Karpas-422 (cell line): ENCODE results near the gene ACSM2B. TPM values are rescaled to one million over a fixed set of nuclear protein-coding genes. Genes with fewer than 3 reads are reported as not detected.
"Not testable (repeated sequence)": the region's sequence is repeated elsewhere in the genome, so short reads cannot be mapped to it uniquely, and the experiment has no call there.

Source experiments
- DNase-seq: peaks from one replicate; pipeline ENCODE4 v3.0.0-alpha.2; 2015
- H2AFZ ChIP-seq: fragments of 200-600 bp; sonication (generic); 2 replicates; pipeline ENCODE4 v1.6.1; 2014; ENCODE audit warnings: antibody characterized with exemption, low read length, mixed read lengths
- H3K27ac ChIP-seq: fragments of 200-600 bp; sonication (generic); 2 replicates; pipeline ENCODE4 v1.5.1; 2014; ENCODE audit warnings: mild to moderate bottlenecking, low read length, moderate library complexity
- H3K27me3 ChIP-seq: fragments of 200-600 bp; sonication (generic); 2 replicates; pipeline ENCODE4 v1.6.1; 2014; ENCODE audit warnings: low read length, mixed read lengths
- H3K36me3 ChIP-seq: fragments of 200-600 bp; sonication (generic); 2 replicates; pipeline ENCODE4 v1.6.1; 2014; ENCODE audit warnings: low read length, mixed read lengths; ENCODE audit not compliant: insufficient read depth
- H3K4me1 ChIP-seq: fragments of 200-600 bp; sonication (generic); 2 replicates; pipeline ENCODE4 v1.6.1; 2014; ENCODE audit warnings: mild to moderate bottlenecking, low read length, mixed read lengths
- H3K4me2 ChIP-seq: fragments of 200-600 bp; sonication (generic); 2 replicates; pipeline ENCODE4 v1.6.1; 2014; ENCODE audit warnings: low read length, low read depth, mild to moderate bottlenecking; ENCODE audit not compliant: poor library complexity, severe bottlenecking
- H3K4me3 ChIP-seq: fragments of 200-600 bp; sonication (generic); 2 replicates; pipeline ENCODE4 v1.5.1; 2014; ENCODE audit warnings: mild to moderate bottlenecking, antibody characterized with exemption, low read length, mixed read lengths
- H3K79me2 ChIP-seq: fragments of 200-600 bp; sonication (generic); 2 replicates; pipeline ENCODE4 v1.6.1; 2014; ENCODE audit warnings: mild to moderate bottlenecking, low read length, mixed read lengths
- H3K9ac ChIP-seq: fragments of 200-600 bp; sonication (generic); 2 replicates; pipeline ENCODE4 v1.6.0; 2014; ENCODE audit warnings: low read length
- H3K9me2 ChIP-seq: fragments of 200-600 bp; sonication (generic), shearing (Covaris generic); replicated peaks from 2 replicates; pipeline ENCODE4 v1.6.0; 2014; ENCODE audit warnings: mild to moderate bottlenecking, low read length, moderate library complexity; ENCODE audit not compliant: insufficient read depth
- H3K9me3 ChIP-seq: fragments of 300-700, 200-600 bp; sonication (generic); 2 replicates; pipeline ENCODE4 v1.6.1; 2014; ENCODE audit warnings: low read length, mixed read lengths
- H4K20me1 ChIP-seq: fragments of 200-600 bp; sonication (generic); 2 replicates; pipeline ENCODE4 v1.6.1; 2014; ENCODE audit warnings: mild to moderate bottlenecking, antibody characterized with exemption, low read length, low read depth; ENCODE audit not compliant: insufficient read depth
- small RNA-seq: library from RNA; depleted of rRNA; stranded (forward); fragments of <200 nt; gene quantifications from one replicate; pipeline ENCODE3, GENCODE V24; 2014
- total RNA-seq: library from RNA; depleted of rRNA; stranded (reverse); fragments of >200 nt; shearing (Covaris generic); gene quantifications from 2 replicates; pipeline ENCODE4 v1.2.3, GENCODE V29; 2014; ENCODE audit warnings: low replicate concordance; rRNA removed

Gene ACSM2B
- total RNA-seq, 1 experiment from 2014 or later: not detected

- Histone ChIP-seq H3K27me3 (no peaks in the 10 kb centered on the region), H3K79me2 (no peaks in the 10 kb centered on the region), H3K27ac (no peak overlapping the region), H3K36me3 (no peaks in the 10 kb centered on the region), H3K4me2 (no peak overlapping the region), H3K9me2 (no peaks in the 10 kb centered on the region), H4K20me1 (no peaks in the 10 kb centered on the region), H2AFZ (no peak overlapping the region), H3K4me1 (no peaks in the 10 kb centered on the region), H3K9me3 (peaks cover 5% of the 10 kb centered on the region; the same call in 1 of the 2 replicates), H3K4me3 (no peak overlapping the region), H3K9ac (no peak overlapping the region)
- no peak for DNase-seq
Measured at GRCh38 chr16:20504418-20504817, 71.7 kb downstream of the ACSM2B start.

GRCh38 chr16:20491448-20491847 is 84.7 kb downstream of the ACSM2B start:
- H3K4me3 ChIP-seq, DNase-seq, H3K36me3 ChIP-seq, H2AFZ ChIP-seq, H3K27me3 ChIP-seq, H3K9me3 ChIP-seq, H3K9me2 ChIP-seq, H3K79me2 ChIP-seq, H4K20me1 ChIP-seq, H3K27ac ChIP-seq, H3K4me2 ChIP-seq, H3K9ac ChIP-seq, H3K4me1 ChIP-seq: not testable (repeated sequence)

- not testable (repeated sequence) for H3K4me2 ChIP-seq, H3K27me3 ChIP-seq, DNase-seq, H3K27ac ChIP-seq, H2AFZ ChIP-seq, H3K9me3 ChIP-seq, H3K9ac ChIP-seq, H3K36me3 ChIP-seq, H4K20me1 ChIP-seq, H3K79me2 ChIP-seq, H3K9me2 ChIP-seq, H3K4me1 ChIP-seq, H3K4me3 ChIP-seq
Measured at GRCh38 chr16:20490994-20491393, 85.2 kb downstream of the ACSM2B start.

Small RNAs within 50 kb of the gene (small RNA-seq; reads per million reads assigned to genes)
- not detected for gene AC141273.3

Other genes with a start within 250 kb of the ACSM2B start
- not detected in 2 replicates for gene GP2, start 248.9 kb downstream of the ACSM2B start, total RNA-seq
- gene UMOD, start 223.7 kb downstream of the ACSM2B start, total RNA-seq: not detected in 2 replicates
- not detected in 2 replicates for gene PDILT, start 171.6 kb downstream of the ACSM2B start, total RNA-seq
- not detected in 2 replicates for gene ACSM5, start 166.8 kb downstream of the ACSM2B start, total RNA-seq
- not detected in 2 replicates for gene ACSM2A, start 124.8 kb downstream of the ACSM2B start, total RNA-seq
- gene ACSM1, start 121.3 kb upstream of the ACSM2B start, total RNA-seq: not detected in 2 replicates
- 38.4 and 40.7 TPM in 2 replicates for gene THUMPD1, start 165.5 kb upstream of the ACSM2B start, total RNA-seq
- 1.1 and 1.6 TPM in 2 replicates for gene ACSM3, start 187.6 kb upstream of the ACSM2B start, total RNA-seq
- 12.3 and 17.0 TPM in 2 replicates for gene ERI2, start 230.1 kb upstream of the ACSM2B start, total RNA-seq
- gene REXO5, start 230.2 kb upstream of the ACSM2B start, total RNA-seq: 8.4 and 13.9 TPM in 2 replicates